Measurements from ENCODE around the gene CTIF. TPM values are rescaled to one million over a fixed set of nuclear protein-coding genes. Genes with fewer than 3 reads are reported as not detected.
A peak's percentile ranks its signal among the peaks of the same experiment; 100 is the strongest.
"Not testable (repeated sequence)": the region's sequence is repeated elsewhere in the genome, so short reads cannot be mapped to it uniquely, and the experiment has no call there.

CTIF gene
- total RNA-seq, 1 experiment from 2014 or later, result 23.8 TPM

DNA sequence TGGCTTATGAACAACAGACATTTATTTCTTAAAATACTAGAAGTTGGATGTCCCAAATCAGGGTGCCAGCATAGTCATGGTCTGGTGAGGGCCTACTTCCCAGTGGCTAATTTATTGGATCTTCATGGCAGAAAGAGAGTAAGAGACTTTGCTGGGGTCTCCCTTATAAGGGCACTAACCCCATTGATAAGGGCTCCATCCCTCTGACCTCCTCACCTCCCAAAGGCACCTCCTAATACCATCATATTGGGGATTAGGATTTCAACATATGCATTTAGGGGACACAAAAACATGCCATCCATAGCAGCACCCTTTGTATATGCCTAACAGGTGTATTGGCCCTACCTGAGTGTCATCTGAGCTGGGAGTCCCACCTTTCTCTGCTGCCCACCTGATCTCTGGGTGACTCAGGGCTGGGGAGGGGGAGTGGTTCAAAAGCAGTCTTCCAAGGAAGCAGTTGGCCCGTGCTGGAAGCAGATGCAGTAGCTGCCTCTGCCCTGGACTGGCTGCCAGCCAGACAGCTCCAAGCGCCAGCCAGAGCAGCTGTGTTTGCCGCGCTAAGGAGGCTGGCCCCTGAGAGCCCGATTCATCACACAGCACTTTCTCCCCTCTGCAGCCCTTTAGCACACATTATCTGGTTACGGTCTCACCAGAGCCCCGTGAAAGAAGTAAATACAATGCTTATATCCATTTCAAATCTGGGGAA is 327.4 kb downstream of the CTIF start:
- DNase-seq (ENCODE audit: low spot score), result no peak

DNA sequence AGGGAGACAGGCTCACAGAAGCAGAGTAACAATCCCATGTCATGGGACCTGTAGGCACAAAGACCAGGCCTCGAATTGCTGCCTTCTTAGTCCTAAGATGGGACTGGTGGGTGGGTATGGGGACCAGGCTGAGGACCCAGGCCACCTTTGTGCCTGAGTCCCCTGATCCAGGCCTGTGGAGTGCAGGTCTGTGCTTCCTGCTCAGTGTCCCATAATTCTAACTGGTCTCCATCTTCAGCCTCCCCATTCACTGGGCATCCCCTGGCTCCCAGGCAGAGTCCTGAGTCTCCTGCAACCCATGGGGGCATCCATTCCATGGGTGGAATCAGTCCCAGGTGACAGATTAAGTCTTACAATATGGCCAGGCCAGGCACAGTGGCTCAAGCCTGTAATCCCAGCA is 328.0 kb downstream of the CTIF start:
- DNase-seq (ENCODE audit: low spot score), result no peak

DNA sequence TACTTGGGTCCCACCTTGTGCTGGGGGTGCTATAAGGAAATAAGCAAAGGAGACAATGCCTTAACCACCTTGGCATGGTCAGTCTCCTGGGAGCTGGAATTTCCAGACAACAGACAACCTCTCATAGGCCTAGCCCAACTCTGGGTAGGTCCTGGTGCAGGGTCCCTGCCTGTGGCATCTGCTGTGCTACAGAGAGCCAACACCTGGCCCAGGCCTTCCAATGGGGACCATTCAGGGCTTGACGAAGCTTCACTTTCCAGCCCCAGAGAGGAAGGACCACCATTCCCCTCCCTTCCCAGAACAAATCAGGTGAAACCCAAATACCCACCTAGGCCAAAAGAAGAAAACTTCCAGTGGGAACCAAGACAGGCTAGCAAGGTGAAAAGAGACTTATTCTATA is 329.1 kb downstream of the CTIF start:
- DNase-seq (ENCODE audit: low spot score), result no peak

DNA sequence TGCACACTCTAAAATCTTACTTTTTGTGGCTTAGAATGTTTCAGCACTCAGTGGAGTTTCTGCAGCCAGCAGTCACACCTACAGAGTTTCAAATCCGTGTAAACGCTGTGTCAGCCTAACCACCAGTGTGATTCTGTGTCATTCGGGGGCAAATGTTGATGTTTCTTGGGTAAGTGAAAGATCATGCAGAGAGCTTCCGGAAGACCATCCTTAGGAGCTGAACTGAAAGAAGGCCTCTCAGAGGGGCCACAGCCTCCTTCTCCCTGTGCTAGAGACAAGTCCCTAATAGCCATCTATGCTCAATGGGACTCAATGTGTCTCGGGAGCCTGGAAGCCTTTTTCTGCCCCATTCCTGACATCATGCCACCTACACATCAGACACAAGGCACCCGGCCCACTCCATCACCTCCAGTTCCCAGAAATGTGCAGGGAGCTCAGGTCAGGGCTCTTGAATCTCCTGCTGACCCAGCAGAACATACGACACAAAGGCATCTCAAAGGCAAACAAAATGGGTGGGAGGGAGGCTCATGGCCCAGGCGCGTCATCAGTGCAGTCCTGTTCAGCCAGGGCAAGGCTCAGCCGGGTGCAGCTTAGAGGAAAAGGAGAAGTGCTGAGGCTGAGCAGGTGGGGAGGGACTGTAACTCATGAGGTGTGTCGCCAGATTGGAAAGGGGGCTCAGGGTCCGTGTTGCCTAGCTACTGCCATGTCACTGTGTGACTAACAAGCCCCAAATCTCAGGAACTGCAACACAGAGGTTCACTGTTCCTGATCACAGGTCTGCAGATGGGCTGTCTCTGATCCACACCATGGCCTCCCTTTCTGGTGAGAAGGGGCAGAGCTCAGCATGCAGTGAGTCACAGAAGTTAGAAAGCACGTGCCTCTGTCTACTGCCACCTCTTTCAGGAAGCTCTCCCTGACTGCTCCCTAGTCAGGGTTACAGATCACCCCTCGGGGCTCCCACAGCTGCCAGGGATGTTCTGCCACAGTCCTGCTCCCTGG is 329.9 kb downstream of the CTIF start:
- no peak for DNase-seq (ENCODE audit: low spot score)

DNA sequence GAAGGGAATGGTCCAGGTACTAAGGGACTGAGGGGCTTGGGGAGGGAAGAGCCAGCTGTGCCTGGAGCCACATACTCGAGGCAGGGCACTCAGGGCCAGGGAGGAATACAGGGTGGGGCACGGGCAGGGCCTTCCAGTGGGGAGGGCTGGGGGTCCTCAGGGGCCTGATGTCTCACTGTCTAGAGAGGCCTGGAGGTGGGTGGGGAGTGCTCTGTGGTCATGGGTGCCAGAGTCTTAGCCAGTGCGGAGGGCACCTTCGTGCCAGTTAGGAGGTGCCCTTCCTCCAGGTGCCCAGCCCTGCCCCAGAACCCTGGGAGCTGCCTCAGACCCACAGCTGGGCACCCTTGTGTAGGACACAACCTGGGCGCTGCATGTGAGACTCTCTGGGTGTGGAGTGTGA is 330.8 kb downstream of the CTIF start:
- DNase-seq (ENCODE audit: low spot score), result no peak

DNA sequence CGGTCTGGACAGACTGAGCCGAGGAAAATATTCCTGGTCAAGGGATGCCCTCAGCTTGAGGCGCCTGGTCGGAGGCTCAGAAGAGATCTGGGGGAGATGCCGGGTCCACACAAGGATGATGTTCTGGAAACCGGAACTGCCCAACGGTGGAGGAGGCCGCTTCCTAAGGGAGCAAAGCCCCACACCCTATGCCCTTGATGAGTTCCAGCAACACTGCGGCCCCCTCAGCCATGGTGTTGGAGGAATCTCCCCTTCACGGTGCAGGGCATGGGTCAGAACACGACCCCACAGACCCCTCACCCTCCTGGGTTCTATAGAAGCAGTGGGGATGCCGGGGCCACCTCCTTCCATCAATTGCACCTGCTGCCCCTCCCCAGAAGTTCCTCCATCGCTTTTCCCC is 332.1 kb downstream of the CTIF start:
- DNase-seq (ENCODE audit: low spot score), result not testable (repeated sequence)

DNA sequence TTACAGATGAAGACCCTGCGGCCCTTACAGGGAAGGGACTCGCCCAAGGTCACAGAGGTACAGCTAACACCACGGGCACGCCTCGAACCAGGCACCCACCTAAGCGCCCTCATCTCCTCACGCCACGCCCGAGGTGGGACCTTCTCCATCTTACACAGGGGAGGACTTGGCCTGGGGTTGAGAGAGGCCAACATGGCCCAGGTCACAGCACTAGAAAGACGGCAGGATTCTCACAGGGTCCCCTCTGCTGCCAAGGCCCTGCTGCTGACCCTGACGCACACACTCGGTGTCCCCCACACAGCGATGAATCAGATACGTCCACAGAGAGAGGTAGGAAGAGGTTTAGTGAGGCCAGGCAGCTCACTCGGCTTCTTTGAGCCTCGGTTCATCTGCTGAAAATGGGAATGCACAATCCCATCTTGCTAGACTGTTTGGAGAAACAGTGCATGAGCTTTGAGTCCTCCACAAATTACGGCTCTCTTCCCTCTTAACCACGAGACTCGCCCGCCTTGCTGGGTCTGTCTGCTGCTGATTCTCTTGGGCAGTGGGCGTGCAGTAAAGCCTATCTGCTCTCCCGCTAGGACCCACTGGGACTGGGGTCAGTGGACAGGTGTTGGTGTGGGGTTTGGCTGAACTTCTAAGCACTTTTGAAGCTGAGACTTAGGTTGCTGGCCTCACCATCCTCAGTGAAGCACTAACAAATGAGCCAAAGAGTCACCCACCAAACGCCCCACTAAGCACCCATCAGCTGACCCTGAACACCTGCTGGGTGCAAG is 332.7 kb downstream of the CTIF start:
- no peak for DNase-seq (ENCODE audit: low spot score)

DNA sequence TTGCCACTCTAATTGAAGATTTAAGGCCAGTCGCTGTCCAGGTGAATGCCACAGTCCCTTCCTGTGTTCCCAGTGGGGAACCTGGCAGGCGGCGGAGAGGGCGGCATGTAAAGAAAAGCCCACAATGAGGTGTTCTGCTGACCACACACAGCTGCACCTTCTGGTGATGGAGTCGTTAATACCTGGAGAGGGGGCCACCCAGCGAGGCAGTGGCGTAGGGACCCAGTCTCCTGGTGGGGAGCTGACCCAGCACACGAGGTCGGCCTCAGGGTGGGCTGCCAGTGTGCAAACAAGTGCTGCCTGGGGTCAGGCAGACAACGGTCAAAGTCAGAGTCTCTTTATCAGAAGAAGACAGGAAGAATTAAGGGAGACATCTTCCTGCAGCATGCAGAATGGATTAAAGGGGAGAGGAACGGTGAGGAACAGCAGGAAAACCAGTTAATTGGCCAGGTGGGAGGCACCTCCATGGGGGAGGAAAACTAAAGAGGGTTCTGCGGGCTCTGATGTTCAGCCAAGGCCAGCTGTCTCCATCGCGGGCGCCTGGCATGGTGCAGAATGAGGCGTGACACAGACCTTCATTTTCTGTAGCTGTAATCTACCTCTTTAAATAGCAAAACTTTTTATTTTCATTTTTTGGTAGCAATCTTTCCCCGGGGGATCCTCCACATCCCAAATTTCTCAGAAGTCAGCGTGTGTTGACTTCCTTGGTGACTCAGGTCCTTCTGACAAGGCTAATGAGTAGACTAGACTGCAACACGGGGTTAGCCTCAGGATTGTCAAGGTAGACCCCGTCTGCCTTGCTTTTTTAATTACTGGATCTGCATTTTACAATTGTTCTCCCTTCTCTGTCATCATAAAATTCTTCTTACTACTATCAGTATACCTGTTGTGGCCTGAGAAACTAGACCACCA is 333.7 kb downstream of the CTIF start:
- peak; percentile 23 for DNase-seq (ENCODE audit: low spot score)

DNA sequence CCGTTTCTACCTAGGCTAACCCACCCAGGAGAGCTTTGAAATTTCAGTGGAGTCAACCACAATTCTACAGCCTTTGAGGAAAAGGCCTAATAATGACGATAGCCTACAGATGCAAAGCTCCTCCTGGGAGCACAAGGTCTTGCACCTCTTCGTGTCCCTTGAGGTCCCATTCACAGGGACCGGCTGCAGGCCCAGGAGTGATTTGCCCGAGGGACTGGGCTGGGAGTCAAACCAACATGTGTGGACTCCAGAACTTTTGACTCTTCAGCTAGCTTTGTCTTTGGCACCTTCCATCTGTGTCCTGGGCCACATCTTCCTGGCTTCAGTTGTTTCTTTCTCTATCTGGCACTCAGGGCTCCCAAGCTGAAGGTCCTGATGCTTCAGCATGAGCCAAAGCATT is 335.4 kb downstream of the CTIF start:
- no peak for DNase-seq (ENCODE audit: low spot score)

DNA sequence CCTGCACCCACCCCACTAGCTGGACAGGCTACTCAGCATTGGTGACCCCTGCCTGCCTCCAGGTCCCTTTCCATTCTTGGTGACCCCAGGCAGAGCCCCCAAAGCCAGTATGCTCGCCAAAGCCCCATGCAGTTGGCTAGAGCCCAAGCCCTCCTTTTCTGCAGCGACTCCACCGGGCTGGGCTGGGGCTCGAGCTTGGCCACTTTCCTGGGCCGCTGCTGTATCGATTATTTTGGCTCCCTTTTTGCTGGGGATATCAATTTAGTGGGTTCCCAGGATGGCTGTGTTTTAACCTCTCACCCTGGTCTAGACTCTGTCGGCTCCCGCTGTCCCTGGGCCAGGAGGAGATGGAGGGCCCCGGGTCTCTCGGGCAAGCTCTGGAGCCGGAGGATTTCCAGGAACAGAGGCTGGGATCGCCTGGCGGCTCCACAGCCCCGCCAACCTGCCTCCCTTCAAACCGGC is 335.9 kb downstream of the CTIF start:
- DNase-seq (ENCODE audit: low spot score), result no peak

DNA sequence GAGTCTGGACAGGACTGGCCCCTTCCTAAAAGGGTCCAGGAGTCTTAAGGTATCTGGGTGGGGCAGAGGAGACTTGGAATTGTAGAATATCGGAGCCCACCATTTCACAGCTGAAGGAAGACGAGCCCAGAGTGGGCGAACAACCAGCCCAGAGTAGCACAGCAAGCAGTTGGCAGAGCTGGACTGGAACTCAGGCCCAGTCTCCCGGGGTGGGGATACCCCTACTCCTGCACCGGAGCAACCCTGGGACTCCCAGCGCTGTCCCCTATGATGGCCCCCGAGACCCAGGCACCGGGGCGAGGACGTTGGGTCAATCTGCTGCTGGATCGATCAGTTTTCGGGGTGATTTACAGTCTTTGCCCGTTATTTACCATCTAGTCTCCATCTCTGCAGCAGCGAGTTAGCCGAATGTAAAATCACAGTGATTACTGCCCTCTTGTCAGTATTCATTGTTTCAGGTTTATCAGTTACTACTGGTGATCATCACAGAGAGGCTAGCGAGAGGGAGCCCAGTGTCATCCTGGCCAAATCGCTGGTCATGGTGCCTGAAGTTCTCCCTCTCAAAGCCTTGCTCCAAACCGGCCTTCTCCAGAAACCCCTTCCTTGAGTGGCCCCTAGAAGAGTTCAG is 336.6 kb downstream of the CTIF start:
- DNase-seq (ENCODE audit: low spot score), result no peak

DNA sequence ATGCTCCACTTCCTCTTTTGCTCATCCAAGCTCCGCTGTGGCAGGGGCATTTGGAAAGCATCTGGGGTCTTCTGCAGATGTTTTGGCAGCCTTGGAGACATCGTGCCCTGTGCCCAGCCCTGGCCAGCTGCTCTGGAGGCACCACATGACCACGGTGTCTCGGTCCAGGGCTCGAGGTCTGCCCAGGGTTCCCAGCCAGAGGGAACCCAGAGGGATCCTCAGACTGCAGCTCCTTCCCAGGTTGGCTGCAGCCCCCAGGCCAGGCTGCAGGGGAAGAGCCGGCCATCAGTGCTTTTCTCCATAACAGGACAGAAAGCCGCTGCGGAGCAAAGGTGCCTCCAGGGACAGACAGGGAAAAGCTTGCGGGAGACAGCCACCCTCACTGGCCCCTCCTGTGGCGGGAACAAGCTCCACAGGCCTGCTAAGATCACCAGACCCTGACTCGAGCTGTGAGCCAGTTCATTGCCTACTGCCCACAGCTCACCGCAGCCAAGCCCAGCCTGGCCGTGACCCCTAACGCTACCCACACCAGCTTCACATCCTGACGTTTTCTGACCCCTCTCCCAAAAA is 337.2 kb downstream of the CTIF start:
- DNase-seq (ENCODE audit: low spot score), result no peak

DNA sequence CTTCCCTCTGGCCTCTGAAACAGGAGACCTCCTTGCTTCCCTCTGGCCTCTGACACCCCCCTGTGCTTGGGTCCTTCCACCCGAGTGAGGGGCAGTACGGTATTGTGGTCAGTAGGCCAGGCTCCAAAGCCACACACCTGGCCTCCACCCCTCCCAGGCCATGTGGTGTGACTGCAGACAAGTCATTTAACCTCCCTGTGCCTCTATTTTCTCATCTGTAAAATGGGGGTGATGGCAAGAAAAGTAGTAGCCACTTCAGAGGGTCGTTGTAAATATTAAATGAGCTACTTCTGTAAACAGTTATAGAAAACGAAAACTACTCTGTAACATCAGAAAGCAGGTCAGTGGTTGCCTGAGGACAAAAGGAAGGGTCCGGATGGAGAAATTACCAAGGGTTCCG is 337.8 kb downstream of the CTIF start:
- DNase-seq (ENCODE audit: low spot score), result no peak

DNA sequence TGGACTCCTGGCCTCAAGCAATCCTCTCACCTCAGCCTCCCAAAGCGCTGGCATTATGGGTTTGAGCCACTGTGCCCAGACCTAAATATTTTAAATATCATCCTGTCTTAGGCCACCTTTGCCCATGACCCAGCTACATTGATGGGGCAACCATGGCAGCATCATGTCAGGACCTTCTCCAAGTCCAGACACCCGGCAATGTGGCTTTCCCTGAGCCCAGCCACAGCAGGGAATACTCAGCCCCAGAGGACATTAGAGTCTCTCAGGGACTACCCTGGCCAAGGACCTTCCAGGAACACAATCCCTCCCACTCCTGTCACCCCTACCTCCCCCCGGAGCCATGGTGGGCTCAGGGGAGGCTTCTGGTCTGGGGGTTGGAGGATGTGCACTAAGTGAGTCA is 339.1 kb downstream of the CTIF start:
- no peak for DNase-seq (ENCODE audit: low spot score)

DNA sequence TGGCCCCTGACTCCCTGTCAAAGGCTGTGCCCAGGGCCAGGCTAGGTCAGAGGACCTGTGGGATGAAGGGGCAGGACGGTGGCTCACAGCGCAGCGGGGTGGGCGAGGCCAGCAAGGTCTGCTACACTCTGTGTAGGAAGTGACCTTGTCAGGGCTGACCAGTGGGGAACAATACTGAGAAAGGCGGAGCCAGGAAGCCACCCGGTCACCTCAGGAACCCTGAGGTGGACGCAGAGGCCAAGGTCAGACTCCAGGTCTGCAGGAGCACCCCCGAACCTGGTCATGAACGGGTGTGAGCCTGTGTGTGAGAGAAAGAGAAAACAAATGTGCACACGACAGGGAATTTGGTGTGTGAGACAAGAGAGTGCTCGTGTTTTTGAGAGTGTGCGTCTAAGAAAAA is 339.6 kb downstream of the CTIF start:
- DNase-seq (ENCODE audit: low spot score), result no peak

DNA sequence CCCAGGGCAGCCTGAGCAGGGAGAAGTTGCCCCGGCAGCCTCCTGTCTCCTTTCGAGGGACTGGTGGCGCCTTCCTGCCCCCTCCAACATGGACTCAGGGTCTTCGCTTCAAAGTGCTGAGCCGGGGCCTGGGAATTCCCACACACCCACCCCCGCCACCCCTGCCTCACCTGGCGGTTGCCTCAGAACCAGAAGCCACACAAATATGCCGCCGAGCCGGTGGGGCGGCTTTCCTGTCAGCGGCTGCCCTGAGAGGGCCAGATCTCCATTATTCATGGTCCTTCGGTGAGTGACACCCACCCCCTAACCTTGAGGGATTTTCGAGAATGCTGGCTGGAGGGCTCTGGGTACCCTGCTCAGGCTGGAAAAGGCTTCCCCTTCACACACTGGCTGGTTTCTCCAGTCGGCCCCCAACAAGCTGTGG is 340.2 kb downstream of the CTIF start:
- no peak for DNase-seq (ENCODE audit: low spot score)

DNA sequence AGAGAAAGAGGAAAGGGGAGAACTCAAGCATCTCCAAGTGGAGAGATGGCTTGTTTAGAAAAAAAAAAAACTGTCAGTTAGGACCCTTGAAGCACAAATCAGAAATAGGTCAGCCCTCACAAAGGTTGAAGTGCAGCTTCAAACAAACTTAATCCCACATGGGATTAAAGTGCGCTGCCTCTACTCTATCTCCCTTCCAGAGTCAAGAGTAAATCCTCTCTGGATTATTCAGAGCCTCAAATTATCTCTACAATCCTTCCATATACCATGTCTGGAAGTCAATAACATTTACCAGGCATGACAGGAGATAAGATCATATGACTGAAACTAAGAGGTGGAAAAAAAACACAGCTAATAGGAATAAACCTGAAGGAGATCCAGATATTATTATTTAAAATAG is 342.1 kb downstream of the CTIF start:
- no peak for DNase-seq (ENCODE audit: low spot score)

DNA sequence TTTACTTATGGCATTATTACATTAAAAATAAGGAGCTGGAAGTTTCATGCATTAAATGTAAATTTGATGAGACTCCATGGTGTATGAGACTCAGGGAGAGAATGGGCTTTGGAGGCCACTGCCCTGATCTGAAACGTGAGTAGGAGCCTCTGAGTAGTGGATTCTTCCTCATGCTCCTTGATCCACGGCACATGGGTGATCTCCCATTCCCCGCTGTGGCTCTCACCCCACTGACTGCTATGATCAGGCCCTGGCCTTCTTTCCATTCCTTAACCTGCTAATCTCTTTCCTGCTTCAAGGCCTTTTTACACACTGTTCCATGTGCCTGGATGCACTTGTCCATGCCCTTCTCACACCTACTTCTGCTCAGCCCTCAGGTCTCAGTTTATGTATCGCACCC is 343.5 kb downstream of the CTIF start:
- no peak for DNase-seq (ENCODE audit: low spot score)

DNA sequence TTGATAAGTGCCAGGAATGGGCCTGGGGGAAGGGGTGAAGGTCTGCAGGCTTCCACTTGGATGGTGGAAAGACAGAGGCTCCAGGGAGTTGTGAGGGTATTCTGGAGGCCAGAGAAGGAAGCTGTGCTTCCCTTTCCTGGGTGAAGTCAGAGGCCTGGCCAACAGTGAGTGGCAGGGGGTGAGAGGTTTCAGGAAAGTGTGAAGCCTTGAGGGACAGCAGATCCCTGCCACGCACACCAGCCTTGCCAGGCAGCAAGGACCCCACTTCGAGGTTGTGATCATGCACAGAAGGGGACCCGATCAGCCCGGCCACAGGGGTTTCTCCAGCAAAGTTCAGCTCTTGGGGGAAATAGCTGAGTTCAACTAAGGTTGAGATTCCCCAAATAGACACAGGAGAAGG is 345.5 kb downstream of the CTIF start:
- no peak for DNase-seq (ENCODE audit: low spot score)

DNA sequence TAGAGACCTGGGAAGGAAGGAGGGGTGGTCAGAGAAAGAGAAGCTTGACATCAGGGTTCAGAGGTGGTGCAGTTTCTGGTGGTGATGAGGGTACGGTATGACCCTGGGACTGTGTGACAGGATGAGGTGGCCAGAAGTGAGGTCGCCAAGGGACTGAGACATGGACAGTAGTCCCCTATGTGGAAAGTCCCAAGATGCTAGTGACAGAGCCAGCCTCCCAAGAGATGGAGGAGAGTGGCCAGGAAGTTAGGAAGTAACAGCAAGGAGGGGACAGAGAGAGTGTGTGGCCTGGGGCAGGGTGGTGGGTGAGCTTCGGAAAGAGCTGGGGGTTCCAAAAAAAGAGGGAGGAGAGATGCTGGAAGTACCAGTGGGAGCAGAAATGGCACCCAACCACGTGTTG is 345.9 kb downstream of the CTIF start:
- DNase-seq (ENCODE audit: low spot score), result no peak
